Stimulated activated CD4-positive, alpha-beta T cell treated with anti-CD3 and anti-CD28 coated beads, Interleukin-15, amount 100 ng/mL, for 1 hour (primary cell): ENCODE measurements around the gene PARP9.

Experiments used
- DNase-seq, 2 donors: peaks; one replicate each; pipeline ENCODE4 v3.0.0-alpha.2; 2020; ENCODE audit warnings: low read depth in 1 of 2, low spot score in 1 of 2

Gene PARP9

DNA sequence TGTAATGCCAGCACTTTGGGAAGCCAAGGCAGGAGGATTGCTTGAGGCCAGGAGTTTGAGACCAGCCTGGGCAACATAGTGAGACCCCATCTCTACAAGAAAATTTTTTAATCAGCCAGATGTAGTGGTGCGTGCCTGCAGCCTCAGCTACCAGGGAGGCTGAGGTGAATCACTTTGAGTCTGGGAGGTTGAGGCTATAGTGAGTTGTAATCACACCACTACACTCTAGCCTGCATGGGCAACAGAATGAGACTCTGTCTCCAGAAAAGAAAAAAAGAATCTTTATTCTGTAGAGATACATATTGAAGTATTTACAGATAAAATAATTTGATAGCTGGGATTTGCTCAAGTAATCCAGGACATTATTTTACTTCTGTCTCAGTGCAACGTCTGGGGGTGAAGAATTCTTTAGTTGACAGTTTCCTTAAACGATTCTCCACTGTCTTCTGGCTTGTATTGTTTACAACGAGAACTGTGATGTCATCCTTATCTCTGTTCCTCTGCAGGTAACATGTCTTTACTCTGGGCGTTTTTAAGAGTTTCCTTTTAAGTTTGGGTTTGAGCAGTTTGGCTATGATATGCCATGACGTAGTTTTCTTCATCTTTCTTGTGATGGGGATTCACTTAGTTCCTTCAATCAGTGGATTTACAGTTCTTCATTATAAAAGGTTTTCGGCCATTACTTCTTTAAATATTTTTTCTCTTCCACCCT lies 75.7 kb downstream of the PARP9 start:
- no peak for DNase-seq

- no peak for DNase-seq
Observed at GRCh38 chr3:122484985-122485384, 79.1 kb downstream of the PARP9 start.

DNA sequence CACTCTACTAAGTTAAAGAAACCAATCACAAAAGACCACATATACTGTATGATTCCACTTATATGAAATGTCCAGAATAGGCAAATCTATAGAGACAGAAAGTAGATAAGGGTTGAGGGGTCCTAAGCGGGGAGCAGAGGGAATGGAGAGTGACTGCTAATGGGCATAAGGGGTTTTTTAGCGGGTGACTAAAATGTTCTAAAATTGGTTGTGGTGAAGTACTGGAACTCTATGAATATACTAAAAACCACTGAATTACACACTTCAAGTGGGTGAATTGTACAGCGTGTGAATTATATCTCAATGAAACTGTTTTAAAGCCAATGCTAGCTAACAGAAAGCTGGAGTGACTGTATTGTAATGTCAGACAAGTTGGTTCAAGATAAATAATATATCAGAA lies 82.7 kb downstream of the PARP9 start:
- DNase-seq, result no peak
